ENCODE measurements around the gene ZFP36L2. TPM values are rescaled to one million over a fixed set of nuclear protein-coding genes. Genes with fewer than 3 reads are reported as not detected.

Gene ZFP36L2
- total and polyA plus RNA-seq, 12 donors: 8.4 to 333 (median 107) TPM

GRCh38 chr2:43222475-43223309 lies 3.7 kb downstream of the ZFP36L2 start:
- DNase-seq: peak in 1 of 7 donors; percentile 35
- peaks cover 50 to 53% of the 10 kb centered on the region in 2 donors for H3K4me1 ChIP-seq (replicated peaks in 1 of 2)

GRCh38 chr2:43221763-43222474 lies 4.5 kb downstream of the ZFP36L2 start:
- intact Hi-C loops (cut with DNase I): loop anchor here (10.0 kb wide), 2 partner anchors 87 to 387 kb away; no protein-coding TSS in a partner anchor
- peaks cover 51 to 53% of the 10 kb centered on the region in 2 donors for H3K4me1 ChIP-seq (replicated peaks in 1 of 2)
- H3K4me3 ChIP-seq: peak overlapping the region in 1 of 4 donors; percentile 96
- WGBS, 4 donors: 0 to 1% (median 0%) methylated on average over 7 to 8 of the region's 8 CpGs
- TF ChIP-seq CTCF (IDR thresholded peaks at IDR 0.05): peak in 2 of 6 experiments; percentile 3 to 11
- TF ChIP-seq POLR2A (IDR thresholded peaks at IDR 0.05): peak; percentile 42 to 93
- H3K36me3 ChIP-seq (replicated peaks in 1 of 2): peaks cover 0 to 38% of the 10 kb centered on the region in 2 donors
- no peaks in the 10 kb centered on the region for H3K9me3 ChIP-seq (replicated peaks in 1 of 3)
- DNase-seq: peak; percentile 88 to 95 (median 91)
- H3K27ac ChIP-seq: peak overlapping the region; percentile 92 to 100 (median 99)
- H3K27me3 ChIP-seq: no peaks in the 10 kb centered on the region

More at GRCh38 chr2:43222475-43223309, 3.7 kb downstream of the ZFP36L2 start:
- no peaks in the 10 kb centered on the region for H3K9me3 ChIP-seq (replicated peaks in 1 of 3)
- peaks cover 0 to 38% of the 10 kb centered on the region in 2 donors for H3K36me3 ChIP-seq (replicated peaks in 1 of 2)
- intact Hi-C loops (cut with DNase I): loop anchor here (10.0 kb wide), 2 partner anchors 88 to 388 kb away; no protein-coding TSS in a partner anchor
- H3K27me3 ChIP-seq: no peaks in the 10 kb centered on the region
- peak overlapping the region; percentile 92 to 100 (median 99) for H3K27ac ChIP-seq
- WGBS, 4 donors: 5 to 14% (median 6%) methylated on average over 8 of the region's 8 CpGs
- no peak for TF ChIP-seq CTCF (IDR thresholded peaks at IDR 0.05)
- no peak for TF ChIP-seq POLR2A (IDR thresholded peaks at IDR 0.05)
- H3K4me3 ChIP-seq: peak overlapping the region in 2 of 4 donors; percentile 89 to 96

GRCh38 chr2:43221124-43221762 lies 5.2 kb downstream of the ZFP36L2 start:
- peak; percentile 57 to 88 (median 75) for DNase-seq

More at GRCh38 chr2:43221124-43221762, 5.2 kb downstream of the ZFP36L2 start:
- Histone ChIP-seq H3K27me3 (no peaks in the 10 kb centered on the region), H3K9me3 (replicated peaks in 1 of 3) (no peaks in the 10 kb centered on the region), H3K36me3 (replicated peaks in 1 of 2) (peaks cover 0 to 38% of the 10 kb centered on the region in 2 donors), H3K27ac (peak overlapping the region; percentile 92 to 100 (median 99)), H3K4me3 (peak overlapping the region in 1 of 4 donors; percentile 96), H3K4me1 (replicated peaks in 1 of 2) (peaks cover 51 to 53% of the 10 kb centered on the region in 2 donors)
- intact Hi-C loops (cut with DNase I): loop anchor here (10.0 kb wide), 2 partner anchors 86 to 386 kb away; no protein-coding TSS in a partner anchor
- 1 to 3% (median 2%) methylated on average over 13 to 16 of the region's 16 CpGs for WGBS, 4 donors
- peak in 1 of 2 donors; percentile 9 for TF ChIP-seq POLR2A (IDR thresholded peaks at IDR 0.05)
- TF ChIP-seq CTCF (IDR thresholded peaks at IDR 0.05): no peak
